H9 (cell line): ENCODE results near the gene ZNF513. TPM values are rescaled to one million over a fixed set of nuclear protein-coding genes. Genes with fewer than 3 reads are reported as not detected.
A peak's percentile ranks its signal among the peaks of the same experiment; 100 is the strongest.

Experiments
- DNase-seq: peaks from one replicate; pipeline ENCODE4 v3.0.0-alpha.2; 2017
- H2AFZ ChIP-seq: one replicate; pipeline ENCODE4 v1.6.1; 2013; ENCODE audit warnings: mild to moderate bottlenecking, low read length, control low read depth, moderate library complexity
- H2AK5ac ChIP-seq: 2 replicates; pipeline ENCODE4 v1.6.1; 2013; ENCODE audit warnings: low read length, control low read depth, mixed read lengths; ENCODE audit not compliant: insufficient read length
- H2BK120ac ChIP-seq: one replicate; pipeline ENCODE4 v1.6.1; 2013; ENCODE audit warnings: low read depth, mild to moderate bottlenecking, low read length, control low read depth, inconsistent platforms; ENCODE audit not compliant: poor library complexity, severe bottlenecking
- H2BK12ac ChIP-seq: 2 replicates; pipeline ENCODE4 v1.6.1; 2013; ENCODE audit warnings: low read length, control low read depth, mixed read lengths, low read depth; ENCODE audit not compliant: insufficient read length
- H2BK15ac ChIP-seq: 2 replicates; pipeline ENCODE4 v1.6.1; 2013; ENCODE audit warnings: low read depth, low read length, control low read depth
- H2BK20ac ChIP-seq: one replicate; pipeline ENCODE4 v1.6.1; 2013; ENCODE audit warnings: low read depth, mild to moderate bottlenecking, low read length, control low read depth, inconsistent platforms; ENCODE audit not compliant: poor library complexity, severe bottlenecking
- H2BK5ac ChIP-seq: 2 replicates; pipeline ENCODE4 v1.6.1; 2013; ENCODE audit warnings: low read length, control low read depth, mixed read lengths; ENCODE audit not compliant: insufficient read length
- H3K14ac ChIP-seq: 2 replicates; pipeline ENCODE4 v1.6.1; 2013; ENCODE audit warnings: low read length, control low read depth; ENCODE audit not compliant: insufficient read depth
- H3K18ac ChIP-seq: 2 replicates; pipeline ENCODE4 v1.6.1; 2013; ENCODE audit warnings: low read depth, mild to moderate bottlenecking, mixed read lengths, low read length, control low read depth; ENCODE audit not compliant: insufficient read length
- H3K23ac ChIP-seq: 2 replicates; pipeline ENCODE4 v1.6.1; 2013; ENCODE audit warnings: low read length, control low read depth, mixed read lengths, low read depth; ENCODE audit not compliant: insufficient read length
- H3K23me2 ChIP-seq: 2 replicates; pipeline ENCODE4 v1.6.1; 2013; ENCODE audit warnings: low read depth, mild to moderate bottlenecking, mixed read lengths, low read length, control low read depth; ENCODE audit not compliant: insufficient read length, poor library complexity, severe bottlenecking
- H3K27ac ChIP-seq: 2 replicates; pipeline ENCODE4 v1.5.1; 2013; ENCODE audit warnings: low read length, control low read depth, mixed read lengths, low read depth; ENCODE audit not compliant: insufficient read length
- H3K27me3 ChIP-seq: 2 replicates; pipeline ENCODE4 v1.6.1; 2013; ENCODE audit warnings: low read length, control low read depth, inconsistent platforms; ENCODE audit not compliant: insufficient read depth
- H3K4ac ChIP-seq: 2 replicates; pipeline ENCODE4 v1.6.1; 2013; ENCODE audit warnings: low read depth, mild to moderate bottlenecking, control low read depth, inconsistent platforms, low read length, moderate library complexity
- H3K4me1 ChIP-seq: 2 replicates; pipeline ENCODE4 v1.6.1; 2013; ENCODE audit warnings: low read length, control low read depth, inconsistent platforms; ENCODE audit not compliant: insufficient read depth
- H3K4me2 ChIP-seq: 2 replicates; pipeline ENCODE4 v1.6.1; 2013; ENCODE audit warnings: low read length, control low read depth, mixed read lengths; ENCODE audit not compliant: insufficient read length, insufficient read depth
- H3K56ac ChIP-seq: 2 replicates; pipeline ENCODE4 v1.6.1; 2013; ENCODE audit warnings: low read depth, mild to moderate bottlenecking, mixed read lengths, low read length, control low read depth; ENCODE audit not compliant: insufficient read length
- H3K79me1 ChIP-seq: 2 replicates; pipeline ENCODE4 v1.6.1; 2013; ENCODE audit warnings: low read depth, mild to moderate bottlenecking, moderate library complexity, low read length, control low read depth, inconsistent platforms; ENCODE audit not compliant: insufficient read depth, poor library complexity, severe bottlenecking
- H3K79me2 ChIP-seq: 2 replicates; pipeline ENCODE4 v1.6.1; 2013; ENCODE audit warnings: low read length, control low read depth, inconsistent platforms; ENCODE audit not compliant: insufficient read depth
- H3K9ac ChIP-seq: 2 replicates; pipeline ENCODE4 v1.6.1; 2013; ENCODE audit warnings: low read length, control low read depth, mixed read lengths; ENCODE audit not compliant: insufficient read length; ENCODE audit errors: extremely low read depth
- H3K9me3 ChIP-seq: one replicate; pipeline ENCODE4 v1.6.1; 2013; ENCODE audit warnings: low read depth, low read length, inconsistent platforms; ENCODE audit not compliant: control insufficient read depth
- H3T11ph ChIP-seq: one replicate; pipeline ENCODE4 v1.6.1; 2013; ENCODE audit warnings: mild to moderate bottlenecking, low read length, control low read depth, inconsistent platforms
- H4K20me1 ChIP-seq: one replicate; pipeline ENCODE4 v1.6.1; 2013; ENCODE audit not compliant: control insufficient read depth, insufficient read length, insufficient read depth
- H4K5ac ChIP-seq: 2 replicates; pipeline ENCODE4 v1.6.1; 2013; ENCODE audit warnings: low read depth, mild to moderate bottlenecking, mixed read lengths, low read length, control low read depth; ENCODE audit not compliant: insufficient read length
- H4K8ac ChIP-seq: replicated peaks from 2 replicates; pipeline ENCODE4 v1.6.1; 2013; ENCODE audit warnings: low read length, control low read depth, mixed read lengths, low read depth; ENCODE audit not compliant: insufficient read length
- H4K91ac ChIP-seq: 2 replicates; pipeline ENCODE4 v1.6.1; 2013; ENCODE audit warnings: low read depth, mild to moderate bottlenecking, moderate library complexity, mixed read lengths, low read length, control low read depth; ENCODE audit not compliant: insufficient read length
- H3K27ac Mint-ChIP-seq, 3 experiments: 2 replicates in 2 of 3; 3 replicates in 1 of 3; pipeline ENCODE4 v1.8.0; 2020 to 2021; ENCODE audit warnings: mixed read lengths in 3 of 3, mild to moderate bottlenecking in 1 of 3, moderate library complexity in 1 of 3
- H3K27me3 Mint-ChIP-seq: 2 replicates; pipeline ENCODE4 v1.8.0; 2021; ENCODE audit warnings: low read depth, mild to moderate bottlenecking, moderate library complexity, mixed read lengths
- H3K36me3 Mint-ChIP-seq, 3 experiments: 2 replicates in 2 of 3; 3 replicates in 1 of 3; pipeline ENCODE4 v1.8.0; 2020 to 2021; ENCODE audit warnings: low read depth in 3 of 3, mixed read lengths in 3 of 3; ENCODE audit not compliant: insufficient read depth in 1 of 3
- H3K4me1 Mint-ChIP-seq, 2 experiments: 2 replicates each; pipeline ENCODE4 v1.8.0; 2020; ENCODE audit warnings: mixed read lengths in 2 of 2
- H3K4me3 Mint-ChIP-seq, 2 experiments: 2 replicates in 1 of 2; 3 replicates in 1 of 2; pipeline ENCODE4 v1.8.0; 2020 to 2021; ENCODE audit warnings: mild to moderate bottlenecking in 2 of 2, mixed read lengths in 2 of 2, moderate library complexity in 1 of 2
- H3K9me3 Mint-ChIP-seq, 2 experiments: 2 replicates in 1 of 2; 3 replicates in 1 of 2; pipeline ENCODE4 v1.8.0; 2020; ENCODE audit warnings: mild to moderate bottlenecking in 2 of 2, mixed read lengths in 2 of 2, moderate library complexity in 1 of 2
- CTCF ChIP-seq: fragments of 200-600 bp; sonication (generic); conservative IDR thresholded peaks from 3 replicates; pipeline ENCODE4 v1.8.0; 2021; ENCODE audit warnings: antibody characterized with exemption, mild to moderate bottlenecking
- WGBS: extraction: QIAGEN DNeasy Blood & Tissue Kit; methylation state at CpG from one replicate; pipeline ENCODE4 v1.1.7; 2013; ENCODE audit warnings: missing lambda C conversion rate, low lambda C conversion rate, mixed read lengths; ENCODE audit not compliant: insufficient read length; ENCODE audit errors: extremely low coverage; 5-methylcytosine and 5-hydroxymethylcytosine counted together
- total RNA-seq: library from RNA; stranded (reverse); gene quantifications from 2 replicates; pipeline ENCODE4 v1.2.1, GENCODE V29; 2021

Gene ZNF513
- total RNA-seq, 1 experiment from 2014 or later = 26.5 TPM

DNA sequence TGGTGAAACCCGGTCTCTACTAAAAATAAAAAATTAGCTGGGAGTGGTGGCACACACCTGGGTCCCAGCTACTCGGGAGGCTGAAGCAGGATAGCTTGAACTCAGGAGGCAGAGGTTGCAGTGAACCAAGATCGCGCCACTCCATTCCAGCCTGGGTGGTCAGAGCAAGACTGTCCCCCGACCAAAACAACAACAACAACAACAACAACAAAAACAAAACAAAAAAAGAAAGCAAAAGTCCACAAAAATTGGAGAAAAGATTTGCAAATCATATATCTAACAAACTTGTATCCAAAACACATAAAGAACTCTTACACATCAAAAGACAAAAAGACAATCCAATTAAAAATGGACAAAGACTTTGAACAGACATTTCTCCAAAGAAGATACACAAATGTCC lies 18.4 kb upstream of the ZNF513 start:
- Histone ChIP-seq H3K23me2 (no peaks in the 10 kb centered on the region), H3K18ac (no peak overlapping the region), H3K79me2 (peaks cover 56% of the 10 kb centered on the region; the same call in 1 of the 2 replicates), H3T11ph (no peak overlapping the region), H4K20me1 (no peaks in the 10 kb centered on the region), H4K8ac (no peak overlapping the region), H3K79me1 (peaks cover 8% of the 10 kb centered on the region), H2BK20ac (no peak overlapping the region), H3K4me2 (no peak overlapping the region), H2BK120ac (no peak overlapping the region), H2BK5ac (no peak overlapping the region), H3K4ac (no peak overlapping the region), H4K5ac (no peak overlapping the region), H2AK5ac (no peak overlapping the region), H3K4me1 (no peaks in the 10 kb centered on the region), H2AFZ (no peak overlapping the region), H3K9me3 (no peaks in the 10 kb centered on the region), H3K14ac (no peak overlapping the region), H3K23ac (no peak overlapping the region), H3K27ac (no peak overlapping the region), H3K9ac (no peak overlapping the region), H2BK15ac (no peak overlapping the region), H3K56ac (no peak overlapping the region), H2BK12ac (no peak overlapping the region), H4K91ac (no peak overlapping the region), H3K27me3 (no peaks in the 10 kb centered on the region)
- Mint-ChIP-seq H3K4me1 (no peaks in the 10 kb centered on the region), H3K36me3 (peaks cover 9 to 30% (median 21%) of the 10 kb centered on the region in 3 experiments; a peak in 6 of 7 replicates), H3K27me3 (no peaks in the 10 kb centered on the region), H3K9me3 (no peaks in the 10 kb centered on the region), H3K4me3 (no peak overlapping the region), H3K27ac (peak overlapping the region in 1 of 3 experiments; percentile 82; a peak in 2 of 7 replicates)
- WGBS = no CpG with 5 or more reads among the region's 5 CpGs
- no peak for TF ChIP-seq CTCF
- no peak for DNase-seq
